HS-5 (cell line): ENCODE results near the gene CUX1.
"Not testable (repeated sequence)": the region's sequence is repeated elsewhere in the genome, so short reads cannot be mapped to it uniquely, and the experiment has no call there.

ENCODE experiments used
- DNase-seq: peaks from one replicate; pipeline ENCODE4 v3.0.0-alpha.2; 2012; ENCODE audit warnings: low read depth

The CUX1 gene, protein sequence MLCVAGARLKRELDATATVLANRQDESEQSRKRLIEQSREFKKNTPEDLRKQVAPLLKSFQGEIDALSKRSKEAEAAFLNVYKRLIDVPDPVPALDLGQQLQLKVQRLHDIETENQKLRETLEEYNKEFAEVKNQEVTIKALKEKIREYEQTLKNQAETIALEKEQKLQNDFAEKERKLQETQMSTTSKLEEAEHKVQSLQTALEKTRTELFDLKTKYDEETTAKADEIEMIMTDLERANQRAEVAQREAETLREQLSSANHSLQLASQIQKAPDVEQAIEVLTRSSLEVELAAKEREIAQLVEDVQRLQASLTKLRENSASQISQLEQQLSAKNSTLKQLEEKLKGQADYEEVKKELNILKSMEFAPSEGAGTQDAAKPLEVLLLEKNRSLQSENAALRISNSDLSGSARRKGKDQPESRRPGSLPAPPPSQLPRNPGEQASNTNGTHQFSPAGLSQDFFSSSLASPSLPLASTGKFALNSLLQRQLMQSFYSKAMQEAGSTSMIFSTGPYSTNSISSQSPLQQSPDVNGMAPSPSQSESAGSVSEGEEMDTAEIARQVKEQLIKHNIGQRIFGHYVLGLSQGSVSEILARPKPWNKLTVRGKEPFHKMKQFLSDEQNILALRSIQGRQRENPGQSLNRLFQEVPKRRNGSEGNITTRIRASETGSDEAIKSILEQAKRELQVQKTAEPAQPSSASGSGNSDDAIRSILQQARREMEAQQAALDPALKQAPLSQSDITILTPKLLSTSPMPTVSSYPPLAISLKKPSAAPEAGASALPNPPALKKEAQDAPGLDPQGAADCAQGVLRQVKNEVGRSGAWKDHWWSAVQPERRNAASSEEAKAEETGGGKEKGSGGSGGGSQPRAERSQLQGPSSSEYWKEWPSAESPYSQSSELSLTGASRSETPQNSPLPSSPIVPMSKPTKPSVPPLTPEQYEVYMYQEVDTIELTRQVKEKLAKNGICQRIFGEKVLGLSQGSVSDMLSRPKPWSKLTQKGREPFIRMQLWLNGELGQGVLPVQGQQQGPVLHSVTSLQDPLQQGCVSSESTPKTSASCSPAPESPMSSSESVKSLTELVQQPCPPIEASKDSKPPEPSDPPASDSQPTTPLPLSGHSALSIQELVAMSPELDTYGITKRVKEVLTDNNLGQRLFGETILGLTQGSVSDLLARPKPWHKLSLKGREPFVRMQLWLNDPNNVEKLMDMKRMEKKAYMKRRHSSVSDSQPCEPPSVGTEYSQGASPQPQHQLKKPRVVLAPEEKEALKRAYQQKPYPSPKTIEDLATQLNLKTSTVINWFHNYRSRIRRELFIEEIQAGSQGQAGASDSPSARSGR (N-terminal part only)

DNA sequence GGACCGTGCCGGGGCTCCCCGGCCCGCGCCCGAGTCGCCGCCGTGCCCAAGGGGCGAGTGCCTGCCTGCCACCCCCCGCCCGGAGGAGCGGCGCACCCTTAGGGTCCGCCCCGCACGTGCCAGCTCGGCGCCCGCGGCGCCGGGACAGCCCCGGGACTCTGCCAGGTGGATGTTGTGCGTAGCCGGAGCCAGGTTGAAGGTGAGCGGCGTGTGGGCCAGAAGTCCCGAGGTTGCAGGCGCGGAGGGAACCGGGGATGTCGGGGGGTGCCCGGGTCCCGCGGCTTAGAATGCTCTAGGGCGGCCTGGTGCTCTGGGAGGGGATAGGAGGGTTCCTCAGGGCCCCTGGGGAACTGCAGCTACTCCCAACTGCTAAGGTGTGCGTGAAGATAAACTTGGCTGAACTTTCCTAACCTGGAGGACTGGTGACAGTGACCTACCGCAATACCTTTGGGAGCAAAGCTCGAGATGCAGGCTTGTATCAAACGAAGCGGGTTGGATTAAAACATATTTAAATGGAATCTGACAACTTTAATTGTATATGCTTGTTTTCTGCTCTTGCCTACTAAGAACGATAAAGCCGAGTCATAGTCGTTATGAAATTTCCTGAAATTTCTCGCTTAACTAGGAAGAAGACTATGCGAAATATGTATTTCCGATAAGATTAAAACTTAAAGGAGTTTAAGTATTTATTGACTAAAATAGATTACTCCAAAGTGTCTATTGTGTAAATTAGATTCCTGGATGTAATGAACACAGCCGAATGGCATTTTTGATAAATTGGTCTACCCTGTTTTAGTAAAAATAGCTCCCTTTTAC is at the start of gene CUX1:
CUX1 (plus strand) TSS at position 156 of the 816 bp plus-strand sequence; CDS start at position 170, 14 bp downstream.
- DNase-seq = no peak

DNA sequence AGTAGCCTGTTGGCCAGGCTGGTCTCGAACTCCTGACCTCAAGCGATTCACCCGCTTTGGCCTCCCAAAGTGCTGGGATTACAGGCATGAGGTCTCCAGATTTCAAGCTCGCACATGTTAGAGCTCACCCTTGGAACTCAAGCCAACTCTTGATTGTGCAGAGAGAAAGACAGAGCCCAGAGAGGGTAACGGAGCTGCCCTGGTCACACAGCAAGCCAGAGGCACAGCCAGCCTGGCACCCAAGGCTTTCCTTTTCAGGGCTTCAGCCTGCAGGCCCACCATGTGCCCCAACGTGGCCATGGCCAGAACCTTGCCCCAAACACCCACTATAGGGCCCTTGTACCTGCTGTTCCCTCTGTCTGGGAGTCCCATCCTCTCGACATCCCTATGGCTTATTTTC is 49.1 kb upstream of the CUX1 start:
- DNase-seq = no peak

DNA sequence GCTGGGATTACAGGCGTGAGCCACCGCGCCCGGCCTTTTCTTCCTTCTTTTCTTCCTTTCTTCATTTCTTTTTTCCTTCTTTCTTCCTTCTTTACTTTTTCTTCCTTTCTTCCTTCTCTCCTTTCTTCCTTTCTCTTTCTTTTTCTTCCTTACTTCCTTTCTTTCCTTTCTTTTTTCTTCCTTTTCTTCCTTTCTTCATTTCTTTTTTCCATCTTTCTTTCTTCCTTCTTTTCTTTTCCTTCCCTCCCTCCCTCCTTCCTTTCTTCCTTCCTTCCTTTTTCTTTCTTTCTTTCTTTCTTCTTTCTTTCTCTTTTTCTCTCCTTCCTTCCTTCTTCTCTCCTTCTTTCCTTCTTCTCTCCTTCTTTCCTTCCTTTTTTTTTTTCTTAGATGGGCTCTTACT is 47.0 kb upstream of the CUX1 start:
- no peak for DNase-seq

DNA sequence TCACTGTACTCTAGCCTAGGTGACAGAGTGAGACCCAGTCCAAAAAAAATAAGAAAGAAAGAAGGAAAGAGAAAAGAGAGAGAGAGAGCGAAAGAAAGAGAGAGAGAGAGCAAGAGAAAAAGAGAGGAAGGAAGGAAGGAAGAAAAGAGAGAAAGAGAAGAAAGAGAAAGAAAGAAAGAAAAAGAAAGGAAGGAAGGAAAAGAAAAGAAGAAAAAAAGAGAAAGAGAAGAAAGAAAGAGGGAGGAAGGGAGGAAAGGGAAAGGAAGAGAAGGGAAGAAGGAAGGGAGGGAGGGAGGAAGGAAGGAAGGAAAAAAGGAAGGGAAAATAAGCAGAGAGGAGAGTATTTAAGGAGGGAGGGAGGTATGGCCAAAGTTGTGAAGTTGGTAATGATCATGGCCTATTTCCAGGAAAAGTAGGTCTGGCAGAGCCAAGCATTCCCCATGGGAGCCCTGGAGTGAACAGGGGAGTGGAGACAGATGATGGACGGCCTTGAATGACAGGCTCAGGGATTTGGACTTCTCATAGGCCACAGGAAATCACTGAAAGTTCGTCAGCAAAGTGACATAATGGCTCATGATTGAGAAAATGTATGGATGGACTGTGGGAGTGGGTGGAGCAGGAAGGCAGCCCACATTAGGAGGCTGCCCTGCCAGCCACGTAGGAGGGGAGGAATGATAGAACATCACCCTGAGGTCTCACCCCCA is 44.8 kb upstream of the CUX1 start:
- no peak for DNase-seq

DNA sequence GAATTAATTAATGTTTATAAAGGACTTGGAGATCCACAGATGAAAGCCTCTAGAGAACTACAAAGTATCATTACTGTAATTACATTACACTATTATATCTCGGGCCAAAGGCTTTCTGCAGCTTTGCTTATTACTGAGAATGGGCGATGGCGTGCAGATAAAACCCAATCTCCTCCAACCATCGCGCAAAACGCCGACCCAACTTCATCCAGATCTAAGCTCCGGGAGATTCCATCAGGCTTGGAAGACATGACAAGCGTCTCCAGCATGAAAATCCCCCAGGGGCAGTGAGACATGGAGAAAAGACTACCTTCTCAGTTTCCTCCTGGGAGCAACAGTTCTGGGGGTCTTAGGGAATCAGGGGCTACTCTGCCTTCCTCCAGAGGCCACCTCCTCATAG is 42.2 kb upstream of the CUX1 start:
- DNase-seq = no peak

DNA sequence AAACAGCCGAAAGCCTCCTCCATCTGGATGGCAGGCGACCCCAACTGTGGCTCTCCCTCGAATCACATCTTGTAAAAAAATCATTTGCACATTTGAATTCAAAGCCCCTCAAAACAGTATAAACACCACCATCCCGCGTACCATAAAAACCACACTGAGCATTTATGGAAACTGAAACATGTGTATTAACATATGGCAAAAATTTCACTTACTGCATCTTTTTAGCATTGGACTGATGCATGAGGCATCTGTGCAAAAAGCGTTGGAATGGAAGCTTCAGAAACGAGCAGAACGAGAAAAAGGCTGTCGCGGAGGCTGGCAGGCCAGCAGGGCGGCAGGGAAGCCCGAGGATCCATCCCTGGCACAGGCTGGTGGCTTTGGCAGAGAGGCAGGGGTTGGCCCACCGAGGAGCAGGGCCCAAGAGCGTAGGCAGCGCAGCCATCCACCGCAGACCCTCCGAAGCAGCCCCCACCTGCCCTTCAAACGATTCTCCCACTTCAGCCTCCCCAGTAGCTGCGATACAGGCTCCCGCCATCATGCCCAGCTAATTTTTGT is 39.3 kb upstream of the CUX1 start:
- DNase-seq = no peak

DNA sequence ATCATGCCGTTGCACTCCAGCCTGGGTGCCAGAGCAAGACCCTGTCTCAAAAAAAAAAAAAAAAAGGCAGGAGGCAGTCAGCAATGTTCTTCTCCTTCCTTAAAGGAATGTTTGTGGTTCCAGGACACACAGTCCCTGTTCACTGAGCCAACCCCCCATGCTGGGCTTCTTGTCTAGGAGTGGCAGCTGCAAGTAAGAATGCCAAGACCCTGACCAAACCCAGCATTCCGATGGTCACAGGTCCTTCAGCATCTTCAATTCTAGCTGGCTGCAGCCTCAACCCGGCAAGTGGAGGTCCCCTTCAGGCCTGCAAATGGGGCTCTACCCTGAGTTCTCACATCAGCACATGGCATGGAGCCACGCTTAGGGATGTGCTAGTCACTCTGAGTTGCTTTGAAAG is 38.2 kb upstream of the CUX1 start:
- DNase-seq = no peak

DNA sequence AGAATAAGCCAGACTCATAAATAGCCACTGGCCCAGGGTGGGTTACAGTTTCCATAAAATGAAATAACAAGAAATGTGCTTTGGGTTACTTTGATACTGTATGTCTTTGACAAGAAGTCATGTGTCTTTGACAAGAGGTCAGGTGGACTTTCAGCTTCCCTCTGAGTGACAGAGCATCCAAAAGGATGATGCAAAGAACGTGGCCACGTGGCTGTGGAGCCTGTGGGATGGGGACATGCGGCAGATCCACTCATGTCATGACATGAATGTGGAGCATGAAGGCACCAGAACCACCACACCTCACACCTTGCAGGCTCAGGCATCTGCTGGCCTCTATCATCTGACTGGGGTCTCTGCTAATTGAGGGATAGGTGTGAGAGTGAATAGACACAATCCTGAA is 37.1 kb upstream of the CUX1 start:
- no peak for DNase-seq

DNA sequence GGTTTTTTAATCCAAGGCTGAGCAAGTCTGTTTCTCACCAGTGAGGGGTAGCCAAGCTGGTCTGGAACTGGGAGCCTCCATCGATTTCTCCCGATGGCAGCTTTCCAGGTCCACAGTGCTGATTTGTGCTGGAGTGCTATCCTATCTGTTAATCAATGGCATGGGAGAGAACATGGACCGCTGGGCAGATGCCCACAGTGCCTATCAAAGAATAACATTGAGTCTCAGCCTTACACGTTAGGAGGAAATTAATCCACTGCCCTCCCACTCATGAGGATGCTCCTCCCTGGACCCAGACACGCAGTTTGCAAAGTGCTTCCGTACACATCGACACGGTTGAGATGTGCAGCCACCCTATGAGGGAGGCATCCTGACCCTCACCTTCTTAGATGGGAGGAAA is 36.0 kb upstream of the CUX1 start:
- no peak for DNase-seq

DNA sequence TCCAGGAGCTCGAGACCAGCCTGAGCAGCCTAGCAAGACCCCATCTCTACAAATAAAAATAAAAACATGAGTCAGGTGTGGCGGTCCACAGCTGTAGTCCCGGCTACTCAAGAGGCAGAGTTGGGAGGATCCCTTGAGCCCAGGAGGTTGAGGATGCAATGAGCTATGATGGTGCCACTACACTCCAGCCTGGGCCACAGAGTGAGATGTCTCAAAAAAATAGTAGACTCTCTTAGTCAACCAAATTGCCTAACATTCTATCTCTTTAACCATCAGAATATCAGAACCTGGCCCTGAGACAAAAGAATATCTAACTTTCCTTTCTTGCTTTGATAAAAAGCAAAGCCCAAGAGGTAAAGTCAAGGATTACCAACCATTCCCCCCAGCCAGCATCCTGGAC is 35.0 kb upstream of the CUX1 start:
- DNase-seq = no peak

DNA sequence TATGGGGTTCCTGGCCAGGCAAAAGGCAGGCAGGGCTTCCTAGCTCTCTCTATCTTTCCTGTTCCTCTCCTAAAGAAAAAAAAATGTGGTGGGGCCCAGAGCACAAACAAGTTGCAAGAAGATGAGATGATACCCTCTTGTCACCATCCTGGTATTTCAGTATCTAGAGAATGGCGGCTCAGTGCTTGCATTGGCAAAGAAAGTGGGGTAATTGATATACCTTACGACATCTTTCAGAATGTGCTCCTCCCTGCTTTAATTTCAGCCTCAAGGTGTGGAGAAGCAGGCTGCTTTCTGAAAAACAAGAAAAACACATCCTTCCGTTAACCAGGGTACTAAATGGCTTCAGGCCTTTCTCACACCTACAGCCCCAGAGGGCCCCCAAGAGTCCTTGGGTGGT is 34.5 kb upstream of the CUX1 start:
- DNase-seq = no peak

DNA sequence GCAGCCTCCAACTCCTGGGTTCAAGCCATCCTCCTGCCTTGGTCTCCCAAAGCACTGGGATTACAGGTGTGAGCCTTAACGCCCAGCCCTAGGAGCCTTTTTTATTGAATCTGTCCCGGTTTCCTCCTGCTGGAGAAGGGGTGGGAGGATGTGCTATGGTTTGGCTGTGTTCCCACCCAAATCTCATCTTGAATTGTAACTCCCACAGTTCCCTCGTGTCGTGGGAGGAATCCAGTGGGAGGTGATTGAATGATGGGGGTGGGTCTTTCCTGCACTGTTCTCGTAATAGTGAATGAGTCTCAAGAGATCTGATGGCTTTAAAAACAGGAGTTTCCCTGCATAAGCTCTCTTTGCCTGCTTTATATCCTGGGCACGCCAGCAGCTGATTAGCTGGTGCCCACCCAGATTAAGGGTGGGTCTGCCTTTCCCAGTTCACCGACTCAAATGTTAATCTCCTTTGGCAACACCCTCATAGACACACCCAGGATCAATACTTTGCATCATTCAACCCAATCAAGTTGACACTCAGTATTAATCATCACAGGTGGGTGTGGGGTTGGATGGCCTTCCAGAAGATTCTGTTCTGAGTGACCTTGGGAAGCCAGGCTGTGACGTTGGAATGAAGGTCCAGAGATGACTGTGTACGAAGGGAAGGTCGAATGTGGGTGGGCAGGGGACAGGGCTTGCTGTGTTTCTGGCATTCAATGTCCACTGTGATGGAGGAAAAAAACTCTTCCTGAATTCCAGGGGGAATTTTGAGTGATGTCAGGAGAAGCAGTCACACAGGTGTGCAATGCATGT is 33.8 kb upstream of the CUX1 start:
- DNase-seq = no peak

DNA sequence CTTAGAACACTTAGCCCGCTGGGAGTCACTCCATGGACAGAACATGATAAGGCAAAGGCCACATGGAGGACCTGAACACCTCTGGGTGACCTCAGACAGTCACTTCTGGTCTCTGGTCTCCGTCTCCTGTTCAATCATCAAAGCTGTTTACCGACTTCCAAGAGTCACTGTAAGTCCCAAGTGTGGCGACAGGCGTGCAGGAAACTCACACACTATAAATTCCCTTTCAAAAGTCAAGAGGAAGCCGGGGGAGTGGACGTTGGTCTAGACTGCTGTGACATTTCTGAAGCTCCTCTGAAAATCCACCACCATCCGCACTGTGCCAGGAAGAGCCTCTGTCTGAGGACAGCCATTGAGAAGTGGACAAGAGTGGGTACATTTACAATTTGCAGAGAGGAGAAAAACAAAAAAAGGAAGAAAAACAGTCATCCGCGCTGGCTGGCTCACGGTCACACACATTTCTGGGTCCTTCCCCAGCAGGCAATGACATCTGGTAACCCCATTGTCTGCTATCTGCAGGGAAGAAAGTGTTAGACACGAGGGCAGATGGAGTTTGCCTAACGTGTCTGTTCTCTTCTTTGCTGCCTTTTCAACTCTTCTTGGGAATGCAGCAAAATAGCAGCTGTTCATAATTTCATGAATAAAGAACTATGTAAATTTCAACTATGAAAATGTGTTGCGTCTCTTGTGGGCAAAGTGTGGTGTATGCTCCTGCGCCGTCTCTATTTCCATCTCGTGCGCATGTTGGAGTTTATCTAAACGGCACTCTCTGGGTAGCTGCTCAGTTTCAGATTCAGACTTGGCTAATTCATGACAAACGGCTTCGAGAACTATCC is 32.9 kb upstream of the CUX1 start:
- no peak for DNase-seq

DNA sequence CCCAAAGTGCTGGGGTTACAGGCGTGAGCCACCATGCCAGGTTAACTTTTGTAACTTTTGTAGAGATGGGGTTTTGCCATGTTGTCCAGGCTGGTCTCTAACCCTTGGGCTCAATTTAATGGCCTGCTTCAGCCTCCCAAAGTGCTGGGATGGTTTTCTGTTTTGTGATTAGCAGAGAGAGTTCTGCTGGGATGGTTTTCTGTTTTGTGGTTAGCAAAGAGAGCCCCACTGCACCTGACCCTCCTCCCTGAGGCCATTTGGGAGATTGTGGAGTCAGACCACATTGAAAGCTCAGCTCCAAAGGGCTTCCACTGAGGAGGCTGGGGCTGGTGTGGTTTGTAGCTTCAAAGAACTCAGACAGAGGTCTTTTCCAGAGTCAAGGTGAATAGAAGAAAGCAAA is 29.6 kb upstream of the CUX1 start:
- DNase-seq = no peak

DNA sequence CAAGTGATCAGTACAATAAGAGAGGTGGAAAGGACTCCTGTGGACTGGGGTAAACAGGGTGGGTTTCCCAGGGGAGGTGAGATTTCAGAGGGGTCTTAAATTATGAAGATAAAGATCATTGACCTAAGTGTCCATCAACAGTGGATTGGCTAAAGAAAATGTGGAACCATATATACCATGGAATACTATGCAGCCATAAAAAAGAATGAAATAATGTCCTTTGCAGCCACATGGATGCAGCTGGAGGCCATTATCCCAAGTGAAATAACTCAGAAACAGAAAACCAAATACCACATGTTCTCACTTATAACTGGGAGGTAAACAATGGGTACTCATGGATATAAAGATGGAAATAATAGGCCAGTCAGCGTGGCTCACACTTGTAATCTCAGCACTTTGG is 28.9 kb upstream of the CUX1 start:
- DNase-seq = no peak

DNA sequence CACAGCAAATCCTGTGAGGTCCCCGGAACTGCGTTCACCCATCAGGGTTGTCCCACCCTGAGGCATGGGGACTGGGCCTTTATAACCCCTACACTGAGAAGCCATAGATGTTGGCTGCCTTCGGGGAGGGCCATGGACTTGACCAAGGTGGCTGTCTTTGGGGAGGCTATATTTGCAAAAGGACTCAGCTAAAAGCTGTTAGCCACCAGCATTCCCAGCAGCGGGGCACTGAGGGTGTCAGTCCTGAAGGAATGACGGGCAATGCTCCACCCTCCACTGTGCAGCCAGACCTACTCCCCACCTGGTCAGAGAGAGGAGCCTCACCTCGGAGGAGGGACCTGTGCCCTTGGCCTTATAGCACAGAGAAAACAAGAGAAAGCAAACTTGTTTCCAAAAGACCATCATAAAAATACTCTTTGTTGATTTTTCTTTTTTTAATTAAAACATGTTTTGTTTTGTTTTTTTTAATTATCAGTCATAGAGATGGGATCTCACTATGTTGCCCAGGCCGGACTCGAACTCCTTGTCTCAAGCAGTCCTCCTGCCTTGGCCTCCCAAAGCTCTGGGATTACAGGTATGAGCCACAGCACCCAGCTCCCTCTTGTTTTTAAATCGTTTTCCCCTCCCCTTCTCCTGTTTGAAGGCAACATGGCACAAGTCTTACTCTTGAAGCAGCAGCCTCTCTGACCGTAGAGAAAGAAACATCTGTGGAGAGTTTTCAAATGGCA is 26.7 kb upstream of the CUX1 start:
- no peak for DNase-seq

DNA sequence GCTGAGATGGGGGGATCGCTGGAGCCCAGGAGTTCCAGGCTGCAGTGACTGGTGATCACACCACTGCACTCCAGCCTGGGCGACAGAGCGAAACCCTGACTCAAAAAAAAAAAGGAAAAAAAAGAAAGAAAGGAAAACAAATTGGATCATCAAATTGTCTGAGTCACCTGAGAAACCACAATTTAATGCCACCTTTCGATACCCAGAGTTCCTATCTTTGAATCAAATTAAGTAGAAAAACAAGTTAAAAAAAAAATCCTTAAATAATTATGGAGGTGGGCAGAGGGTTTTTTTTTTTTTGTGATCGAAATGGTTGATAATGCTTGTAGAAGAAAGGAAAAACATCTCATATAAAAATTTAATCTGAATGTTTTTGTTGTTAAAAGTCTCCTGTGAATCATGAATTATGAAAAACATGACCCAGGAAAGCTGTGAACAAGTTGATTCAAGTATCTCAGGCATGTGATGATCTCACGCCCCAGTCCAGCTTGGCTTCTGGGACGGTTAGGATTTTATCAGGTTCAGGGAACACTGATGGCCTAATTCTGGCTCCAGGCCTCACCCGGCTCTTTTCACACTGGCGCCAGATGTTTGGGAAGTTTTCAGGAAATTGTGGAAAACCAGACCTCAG is 25.3 kb upstream of the CUX1 start:
- DNase-seq = no peak

DNA sequence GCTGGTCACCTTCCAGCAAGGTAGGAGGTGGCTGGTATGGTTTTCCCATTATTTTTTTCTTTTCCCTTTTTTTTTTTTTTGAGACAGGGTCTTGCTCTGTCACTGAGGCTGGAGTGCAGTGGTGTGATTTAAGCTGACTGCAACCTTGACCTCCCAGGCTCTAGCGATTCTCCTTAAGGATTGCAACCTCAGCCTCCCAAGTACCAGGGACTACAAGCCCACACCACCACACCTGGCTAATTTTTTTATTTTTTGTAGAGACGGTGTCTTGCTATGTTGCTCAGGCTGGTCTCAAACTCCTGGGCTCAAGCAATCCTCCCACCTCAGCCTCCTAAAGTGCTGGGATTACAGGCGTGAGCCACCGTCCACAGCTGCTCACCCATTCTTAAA is 24.7 kb upstream of the CUX1 start:
- DNase-seq = not testable (repeated sequence)
